NT2/D1 (cell line): ENCODE measurements around the gene CNGB1.

Source experiments
- DNase-seq: peaks from one replicate; pipeline ENCODE4 v3.0.0-alpha.2; 2011; ENCODE audit warnings: low read depth, low spot score
- H3K27me3 ChIP-seq: 2 replicates; pipeline ENCODE4 v1.6.0; 2011; ENCODE audit warnings: mild to moderate bottlenecking; ENCODE audit not compliant: insufficient read length, insufficient read depth
- H3K36me3 ChIP-seq: 2 replicates; pipeline ENCODE4 v1.6.1; 2011; ENCODE audit warnings: mild to moderate bottlenecking, low read length, mixed read lengths; ENCODE audit not compliant: insufficient read depth, insufficient read length
- H3K4me1 ChIP-seq: 2 replicates; pipeline ENCODE4 v1.5.1; 2011; ENCODE audit not compliant: insufficient read depth, insufficient read length
- H3K4me3 ChIP-seq: 2 replicates; pipeline ENCODE4 v1.5.1; 2011; ENCODE audit warnings: low read depth; ENCODE audit not compliant: insufficient read length
- H3K9ac ChIP-seq: 2 replicates; pipeline ENCODE4 v1.6.0; 2011; ENCODE audit warnings: low read depth; ENCODE audit not compliant: insufficient read length
- H3K9me3 ChIP-seq: 2 replicates; pipeline ENCODE4 v1.5.1; 2011; ENCODE audit warnings: mild to moderate bottlenecking, low read length; ENCODE audit not compliant: insufficient read depth
- SUZ12 ChIP-seq: IDR thresholded peaks from 2 replicates; pipeline ENCODE4 v1.6.1; 2011; ENCODE audit not compliant: insufficient read length, insufficient read depth; ENCODE audit errors: extremely low read depth
- YY1 ChIP-seq: IDR thresholded peaks from 2 replicates; pipeline ENCODE4 v1.6.1; 2011; ENCODE audit not compliant: insufficient read length, insufficient read depth
- ZNF274 ChIP-seq: IDR thresholded peaks from 2 replicates; pipeline ENCODE4 v1.6.1; 2011; ENCODE audit warnings: mild to moderate bottlenecking, low read depth, low read length

CNGB1 gene

GRCh38 chr16:57938936-57939871, 31.7 kb downstream of the CNGB1 start:
- no peak for TF ChIP-seq SUZ12
- Histone ChIP-seq H3K9ac (no peak overlapping the region), H3K4me3 (no peak overlapping the region), H3K36me3 (no peaks in the 10 kb centered on the region), H3K9me3 (no peaks in the 10 kb centered on the region), H3K27me3 (no peaks in the 10 kb centered on the region), H3K4me1 (peaks cover 6% of the 10 kb centered on the region)
- no peak for DNase-seq

- DNase-seq, result no peak
- no peak overlapping the region for H3K9ac ChIP-seq
- H3K27me3 ChIP-seq, result no peaks in the 10 kb centered on the region
- no peaks in the 10 kb centered on the region for H3K9me3 ChIP-seq
- TF ChIP-seq ZNF274, result no peak
- TF ChIP-seq YY1, result no peak
- no peak overlapping the region for H3K4me3 ChIP-seq
- peaks cover 6% of the 10 kb centered on the region for H3K4me1 ChIP-seq
- no peaks in the 10 kb centered on the region for H3K36me3 ChIP-seq
These were observed 32.4 kb downstream of the CNGB1 start for GRCh38 chr16:57938484-57938883.

GRCh38 chr16:57937861-57938260, 33.1 kb downstream of the CNGB1 start:
- no peak for TF ChIP-seq SUZ12
- TF ChIP-seq YY1, result no peak
- TF ChIP-seq ZNF274, result no peak
- DNase-seq, result no peak
- H3K27me3 ChIP-seq, result no peaks in the 10 kb centered on the region
- no peak overlapping the region for H3K4me3 ChIP-seq
- H3K36me3 ChIP-seq, result no peaks in the 10 kb centered on the region
- H3K9ac ChIP-seq, result no peak overlapping the region
- peaks cover 6% of the 10 kb centered on the region for H3K4me1 ChIP-seq
- H3K9me3 ChIP-seq, result no peaks in the 10 kb centered on the region

- TF ChIP-seq YY1, result no peak
- TF ChIP-seq ZNF274, result no peak
- TF ChIP-seq SUZ12, result no peak
- no peak for DNase-seq
- H3K36me3 ChIP-seq, result no peaks in the 10 kb centered on the region
- H3K9ac ChIP-seq, result no peak overlapping the region
- H3K4me1 ChIP-seq, result peaks cover 6% of the 10 kb centered on the region
- no peak overlapping the region for H3K4me3 ChIP-seq
- H3K27me3 ChIP-seq, result no peaks in the 10 kb centered on the region
- no peaks in the 10 kb centered on the region for H3K9me3 ChIP-seq
These were observed 35.0 kb downstream of the CNGB1 start for GRCh38 chr16:57935904-57936303.

GRCh38 chr16:57930533-57930932, 40.4 kb downstream of the CNGB1 start:
- DNase-seq, result no peak
- Histone ChIP-seq H3K4me1 (peaks cover 3% of the 10 kb centered on the region), H3K36me3 (no peaks in the 10 kb centered on the region), H3K4me3 (no peak overlapping the region), H3K9me3 (no peaks in the 10 kb centered on the region), H3K9ac (no peak overlapping the region), H3K27me3 (no peaks in the 10 kb centered on the region)
- TF ChIP-seq ZNF274 (no peak), YY1 (no peak), SUZ12 (no peak)

- no peak for TF ChIP-seq ZNF274
- TF ChIP-seq SUZ12, result no peak
- TF ChIP-seq YY1, result no peak
- H3K4me3 ChIP-seq, result no peak overlapping the region
- H3K9me3 ChIP-seq, result no peaks in the 10 kb centered on the region
- no peaks in the 10 kb centered on the region for H3K36me3 ChIP-seq
- no peak for DNase-seq
- H3K4me1 ChIP-seq, result peaks cover 3% of the 10 kb centered on the region
- no peak overlapping the region for H3K9ac ChIP-seq
- H3K27me3 ChIP-seq, result no peaks in the 10 kb centered on the region
These were observed 41.7 kb downstream of the CNGB1 start for GRCh38 chr16:57929250-57929649.

GRCh38 chr16:57926041-57926440, 44.9 kb downstream of the CNGB1 start:
- TF ChIP-seq YY1, result no peak
- no peak for TF ChIP-seq ZNF274
- no peak for TF ChIP-seq SUZ12
- no peaks in the 10 kb centered on the region for H3K27me3 ChIP-seq
- no peak for DNase-seq
- H3K4me3 ChIP-seq, result no peak overlapping the region
- H3K36me3 ChIP-seq, result no peaks in the 10 kb centered on the region
- H3K9ac ChIP-seq, result no peak overlapping the region
- H3K4me1 ChIP-seq, result peaks cover 3% of the 10 kb centered on the region
- H3K9me3 ChIP-seq, result no peaks in the 10 kb centered on the region
